AG04449 (cell line): ENCODE results near the gene GPATCH8.

Experiments used
- CTCF ChIA-PET: fragments of 350-600 bp; formaldehyde crosslinking; extraction: SDS; loops from one replicate; lab custom pipeline; 2021; ENCODE audit warnings: antibody characterized with exemption; lab: Yijun Ruan, JAX
- POLR2A ChIA-PET: fragments of 400-600, 350-600 bp; formaldehyde crosslinking; extraction: SDS; loops from one replicate; lab custom pipeline; 2020; ENCODE audit warnings: antibody characterized with exemption, inconsistent platforms; lab: Yijun Ruan, JAX
- DNase-seq: peaks from one replicate; pipeline ENCODE4 v3.0.0-alpha.2; 2010; ENCODE audit warnings: low read depth, low spot score
- H3K4me3 ChIP-seq: 2 replicates; pipeline ENCODE4 v1.5.1; 2011; ENCODE audit warnings: low read depth, mild to moderate bottlenecking, control low read depth, low read length
- TF ChIP-seq, protein P1 (sequence below): IDR thresholded peaks from one replicate; pipeline ENCODE4 v1.5.1; 2011; ENCODE audit warnings: mild to moderate bottlenecking, moderate library complexity, low read length, control low read depth, inconsistent platforms; ENCODE audit not compliant: insufficient read depth; ENCODE audit errors: missing control alignments

The GPATCH8 gene

DNA sequence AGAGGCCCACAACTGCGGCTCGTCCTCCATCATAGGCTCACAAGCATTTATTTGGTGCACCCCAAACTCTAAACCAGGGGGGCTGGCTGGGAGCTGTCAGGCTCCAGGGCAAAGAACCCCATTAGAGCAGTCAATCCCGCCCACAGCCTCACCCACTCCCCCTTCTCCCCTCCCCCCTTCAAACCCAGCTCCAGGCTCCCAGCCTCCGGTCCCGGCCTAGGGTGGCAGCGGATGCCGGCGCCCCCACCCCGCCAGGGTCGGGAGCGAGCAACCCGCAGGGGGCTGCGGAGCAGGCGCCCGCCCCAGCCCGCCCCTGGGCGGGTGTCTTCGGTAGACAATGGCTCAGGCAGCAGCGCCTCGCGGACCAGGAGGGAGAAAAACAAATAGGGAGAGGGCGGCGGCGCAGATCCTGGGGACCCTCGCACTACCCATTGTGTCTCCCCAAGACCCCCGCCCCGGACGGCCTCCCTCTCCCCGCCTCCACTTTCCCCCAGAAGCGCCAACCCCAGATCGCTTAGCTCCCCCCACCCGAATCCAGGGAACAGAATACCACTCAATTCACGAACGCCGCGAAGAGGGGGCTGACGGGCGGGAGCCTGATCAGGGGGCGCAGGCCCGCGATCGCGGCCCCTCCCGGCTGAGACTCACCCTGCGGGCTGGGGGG is 140.1 kb downstream of the GPATCH8 start:
- TF ChIP-seq, protein P1, sequence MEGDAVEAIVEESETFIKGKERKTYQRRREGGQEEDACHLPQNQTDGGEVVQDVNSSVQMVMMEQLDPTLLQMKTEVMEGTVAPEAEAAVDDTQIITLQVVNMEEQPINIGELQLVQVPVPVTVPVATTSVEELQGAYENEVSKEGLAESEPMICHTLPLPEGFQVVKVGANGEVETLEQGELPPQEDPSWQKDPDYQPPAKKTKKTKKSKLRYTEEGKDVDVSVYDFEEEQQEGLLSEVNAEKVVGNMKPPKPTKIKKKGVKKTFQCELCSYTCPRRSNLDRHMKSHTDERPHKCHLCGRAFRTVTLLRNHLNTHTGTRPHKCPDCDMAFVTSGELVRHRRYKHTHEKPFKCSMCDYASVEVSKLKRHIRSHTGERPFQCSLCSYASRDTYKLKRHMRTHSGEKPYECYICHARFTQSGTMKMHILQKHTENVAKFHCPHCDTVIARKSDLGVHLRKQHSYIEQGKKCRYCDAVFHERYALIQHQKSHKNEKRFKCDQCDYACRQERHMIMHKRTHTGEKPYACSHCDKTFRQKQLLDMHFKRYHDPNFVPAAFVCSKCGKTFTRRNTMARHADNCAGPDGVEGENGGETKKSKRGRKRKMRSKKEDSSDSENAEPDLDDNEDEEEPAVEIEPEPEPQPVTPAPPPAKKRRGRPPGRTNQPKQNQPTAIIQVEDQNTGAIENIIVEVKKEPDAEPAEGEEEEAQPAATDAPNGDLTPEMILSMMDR, result no peak
- no peak for DNase-seq
- peak overlapping the region; percentile 70 for H3K4me3 ChIP-seq
- ChIA-PET CTCF (interaction anchor here (0.6 to 10.9 kb wide), 36 partner anchors 8 to 485 kb away, joined by 3 to 165 read pairs (median 4); partner anchors contain the start of gene GRN), POLR2A (interaction anchor here (0.7 kb wide), 1 partner anchor 18 kb away, joined by 3 read pairs; the partner anchor contains the start of gene GRN)

DNA sequence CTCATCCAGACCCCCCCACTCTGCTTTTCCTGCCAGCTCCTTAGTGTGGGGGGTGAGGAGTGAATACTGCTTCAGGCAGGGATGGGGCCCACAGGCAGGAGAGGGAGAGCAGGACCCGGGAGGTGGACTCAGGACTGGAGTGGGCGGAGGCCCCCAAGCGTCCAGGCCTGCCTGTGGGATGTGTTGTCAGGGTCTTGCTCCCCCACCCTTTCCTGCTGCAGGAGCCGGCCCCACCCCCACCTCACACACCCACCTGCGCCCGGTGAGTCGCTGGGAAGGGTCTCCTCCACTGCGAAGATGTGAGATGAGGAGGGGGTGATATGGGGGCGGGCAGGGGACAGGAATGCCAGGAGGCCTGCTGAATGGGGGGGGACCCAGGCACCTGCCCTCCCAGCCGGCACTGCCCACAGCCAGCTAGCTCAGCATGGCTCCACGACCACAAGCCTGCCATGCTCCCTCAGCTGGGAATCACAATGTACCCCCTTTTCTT is 140.7 kb downstream of the GPATCH8 start:
- H3K4me3 ChIP-seq, result peak overlapping the region; percentile 70
- TF ChIP-seq, protein P1, result no peak
- no peak for DNase-seq
- ChIA-PET CTCF (interaction anchor here (0.6 to 10.9 kb wide), 22 partner anchors 9 to 264 kb away, joined by 3 to 165 read pairs (median 4); partner anchors contain the start of gene GRN), POLR2A (interaction anchor here (0.7 kb wide), 1 partner anchor 17 kb away, joined by 3 read pairs; the partner anchor contains the start of gene GRN)

DNA sequence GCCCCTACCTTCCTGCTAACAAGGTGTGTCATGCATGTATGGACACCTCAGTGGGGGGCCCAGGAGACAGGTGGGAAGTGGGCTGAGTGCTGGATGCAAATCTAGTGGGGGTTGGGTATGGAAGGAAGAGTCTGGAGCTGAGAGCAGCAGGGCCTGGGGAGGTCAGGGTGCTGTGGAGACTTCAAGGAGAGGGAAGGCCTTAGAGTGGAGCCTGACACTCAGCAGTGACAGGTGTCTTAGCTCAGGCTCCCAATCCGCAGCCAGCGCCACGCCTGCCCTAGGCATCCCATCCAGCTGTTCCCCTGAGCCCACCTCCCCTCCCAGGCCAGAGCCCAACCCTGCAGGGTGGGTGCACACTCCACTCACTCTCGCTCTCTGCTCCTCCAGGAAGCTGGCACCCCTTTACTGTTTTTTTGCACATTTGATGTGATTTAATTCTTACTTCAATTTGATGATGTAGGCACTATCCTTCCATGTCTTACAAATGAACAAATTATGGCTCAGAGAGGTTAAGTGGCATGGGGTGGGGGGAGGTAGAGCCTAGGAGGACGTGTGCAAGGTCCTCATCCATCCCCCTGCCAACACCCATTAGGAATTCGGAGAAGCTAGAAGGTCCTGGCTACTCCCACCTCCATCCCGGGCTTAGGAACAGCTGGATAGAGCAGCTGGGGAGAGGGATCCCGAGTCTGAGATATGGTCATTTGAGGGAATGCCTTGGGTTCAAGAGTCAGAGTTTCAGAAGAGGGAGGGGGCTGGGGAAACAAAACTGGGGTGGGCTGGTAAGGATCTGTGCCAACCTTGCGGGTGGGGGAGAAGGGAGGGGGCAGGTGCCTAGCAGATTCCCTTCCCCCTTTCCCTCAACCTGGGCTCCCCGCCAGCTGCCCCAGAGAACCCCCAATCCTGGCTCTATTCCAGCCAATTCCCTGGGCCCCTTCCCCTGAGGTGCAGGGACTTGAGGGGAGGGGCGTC is 141.6 kb downstream of the GPATCH8 start:
- no peak overlapping the region for H3K4me3 ChIP-seq
- ChIA-PET CTCF (interaction anchor here (0.9 to 10.9 kb wide), 10 partner anchors 10 to 161 kb away, joined by 3 to 165 read pairs (median 7); partner anchors contain the start of gene GRN), POLR2A (interaction anchor here (0.6 kb wide), 1 partner anchor 195 kb away, joined by 3 read pairs; no protein-coding TSS in a partner anchor)
- no peak for DNase-seq
- TF ChIP-seq, protein P1, result no peak

DNA sequence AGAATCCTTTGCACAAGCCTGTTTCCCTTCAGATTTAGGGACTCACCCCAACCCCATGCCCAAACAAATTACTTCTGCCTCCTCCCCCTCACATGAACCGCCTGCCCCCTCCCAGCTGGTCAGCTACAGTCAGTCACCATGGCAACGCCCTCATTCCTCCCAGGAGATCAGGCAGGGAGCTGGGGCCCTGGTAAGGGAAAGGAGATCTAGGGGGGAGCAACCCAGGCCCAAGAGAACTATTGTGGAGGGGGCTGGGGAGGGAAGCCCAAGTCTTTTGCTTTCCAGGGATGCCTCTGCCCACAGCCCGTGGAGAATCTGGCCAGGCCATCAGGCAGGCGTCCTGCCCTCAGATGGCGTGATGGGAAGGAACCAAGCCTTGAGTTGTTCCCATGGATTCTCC is 142.4 kb downstream of the GPATCH8 start:
- no peak overlapping the region for H3K4me3 ChIP-seq
- ChIA-PET POLR2A (no interaction called here), CTCF (interaction anchor here (0.6 to 10.9 kb wide), 4 partner anchors 9 to 286 kb away, joined by 3 to 165 read pairs (median 9); no protein-coding TSS in a partner anchor)
- DNase-seq, result peak; percentile 12
- TF ChIP-seq, protein P1, result no peak

DNA sequence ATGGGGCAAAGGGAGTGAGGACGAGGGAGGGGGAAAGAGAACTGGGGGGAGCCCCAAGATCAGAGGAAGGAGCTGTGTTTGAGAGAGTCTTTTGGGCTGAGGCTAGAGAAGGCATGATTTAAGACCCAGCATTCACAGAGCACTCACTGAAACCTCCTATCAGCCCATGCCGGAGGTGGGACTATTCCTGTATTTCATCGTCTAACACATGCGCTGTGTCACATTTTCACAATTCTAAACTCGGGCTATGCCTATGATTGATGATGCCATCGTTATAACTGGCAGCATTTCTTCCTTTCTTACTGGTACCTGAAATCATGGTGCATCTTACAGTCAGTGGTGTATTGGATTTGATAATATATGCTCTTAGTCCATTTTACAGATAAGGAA is 143.1 kb downstream of the GPATCH8 start:
- no peak overlapping the region for H3K4me3 ChIP-seq
- no peak for DNase-seq
- POLR2A ChIA-PET, result no interaction called here
- CTCF ChIA-PET, result interaction anchor here (0.6 to 10.9 kb wide), 7 partner anchors 9 to 287 kb away, joined by 3 to 165 read pairs (median 11); no protein-coding TSS in a partner anchor
- TF ChIP-seq, protein P1, result no peak
